B cell (primary cell): ENCODE data around the gene RPTOR. TPM values are rescaled to one million over a fixed set of nuclear protein-coding genes. Genes with fewer than 3 reads are reported as not detected.

Experiments
- ATAC-seq: fragments of 200-7000 bp; cut with Tn5 transposase; one replicate; pipeline ENCODE4 v1.10.0; 2021; ENCODE audit warnings: low read depth, mild to moderate bottlenecking, moderate number of reproducible peaks, moderate library complexity
- CTCF ChIA-PET: fragments of 350-600 bp; sonication (Branson Sonifier 250); formaldehyde crosslinking; loops from one replicate; lab custom pipeline; 2021; ENCODE audit warnings: antibody characterized with exemption, inconsistent platforms; lab: Charles Lee
- POLR2A ChIA-PET: fragments of 350-600 bp; sonication (Branson Sonifier 250); formaldehyde crosslinking; loops from one replicate; lab custom pipeline; 2021; ENCODE audit warnings: antibody characterized with exemption; lab: Charles Lee
- DNase-seq: peaks from one replicate; pipeline ENCODE4 v3.0.0; 2013
- H2AFZ ChIP-seq: 2 replicates; pipeline ENCODE4 v1.6.1; 2012; ENCODE audit warnings: mild to moderate bottlenecking, low read depth, low read length; ENCODE audit not compliant: insufficient read depth, poor library complexity, severe bottlenecking
- H3K27ac ChIP-seq, 2 donors: 1 replicate in 1 of 2; 2 replicates in 1 of 2; pipeline ENCODE4 v1.5.1; 2012 to 2013; ENCODE audit warnings: low read length in 2 of 2, mild to moderate bottlenecking in 2 of 2, moderate library complexity in 1 of 2
- H3K27me3 ChIP-seq, 4 experiments: fragments of 200-600 bp in 1 of 4; sonication (generic) in 1 of 4; replicated peaks in 1 of 4; 1 replicate in 2 of 4; 2 replicates in 2 of 4; pipeline versions ENCODE4 v1.6.1 to v1.7.0; 2013 to 2016; ENCODE audit warnings: low read length in 3 of 4, mild to moderate bottlenecking in 2 of 4, mixed read lengths in 1 of 4, moderate library complexity in 1 of 4; ENCODE audit not compliant: insufficient read depth in 4 of 4, control insufficient read depth in 3 of 4; ENCODE audit errors: control extremely low read depth in 1 of 4
- H3K36me3 ChIP-seq, 2 experiments: replicated peaks in 1 of 2; 1 replicate in 1 of 2; 2 replicates in 1 of 2; pipeline versions ENCODE4 v1.6.1 to v1.7.1; 2013; ENCODE audit warnings: low read length in 1 of 2; ENCODE audit not compliant: insufficient read depth in 2 of 2, control insufficient read depth in 1 of 2; ENCODE audit errors: control extremely low read depth in 1 of 2, extremely low read depth in 1 of 2
- H3K4me1 ChIP-seq, 2 donors: fragments of 200-600 bp in 1 of 2; sonication (generic) in 1 of 2; 1 replicate in 1 of 2; 2 replicates in 1 of 2; pipeline versions ENCODE4 v1.5.1 to v1.6.1; 2013 to 2017; ENCODE audit warnings: low read length in 2 of 2; ENCODE audit not compliant: control insufficient read depth in 2 of 2, insufficient read depth in 2 of 2
- H3K4me2 ChIP-seq: replicated peaks from 2 replicates; pipeline ENCODE3; 2012; ENCODE audit warnings: mild to moderate bottlenecking, low read depth, low read length; ENCODE audit not compliant: poor library complexity, severe bottlenecking
- H3K4me3 ChIP-seq, 5 experiments: fragments of 200-600 bp in 1 of 5; sonication (generic) in 1 of 5; 1 replicate in 3 of 5; 2 replicates in 2 of 5; pipeline versions ENCODE4 v1.5.1 to v1.7.0; 2011 to 2016; ENCODE audit warnings: low read length in 4 of 5, mild to moderate bottlenecking in 4 of 5, low read depth in 2 of 5, control low read depth in 1 of 5, moderate library complexity in 1 of 5; ENCODE audit not compliant: insufficient read depth in 1 of 5; ENCODE audit errors: control extremely low read depth in 1 of 5, extremely low read depth in 1 of 5
- H3K79me2 ChIP-seq: fragments of 200-600 bp; sonication (generic); one replicate; pipeline ENCODE4 v1.6.0; 2016; ENCODE audit warnings: low read length; ENCODE audit not compliant: control insufficient read depth, insufficient read depth
- H3K9ac ChIP-seq: fragments of 200-600 bp; sonication (generic); 2 replicates; pipeline ENCODE4 v1.6.1; 2017; ENCODE audit warnings: mild to moderate bottlenecking, low read length, moderate library complexity
- H3K9me3 ChIP-seq, 3 donors: one replicate each; pipeline versions ENCODE4 v1.6.1 to v1.7.1; 2013; ENCODE audit warnings: low read length in 2 of 3; ENCODE audit not compliant: control insufficient read depth in 2 of 3, insufficient read depth in 1 of 3; ENCODE audit errors: control extremely low read depth in 1 of 3
- H4K20me1 ChIP-seq: 2 replicates; pipeline ENCODE4 v1.6.0; 2012; ENCODE audit warnings: mild to moderate bottlenecking, low read length; ENCODE audit not compliant: insufficient read depth, control insufficient read depth, poor library complexity, severe bottlenecking
- H3K27ac Mint-ChIP-seq: one replicate; pipeline ENCODE4 v1.8.0; 2021; ENCODE audit warnings: mixed read lengths
- H3K27me3 Mint-ChIP-seq: one replicate; pipeline ENCODE4 v1.8.0; 2021; ENCODE audit warnings: mixed read lengths
- H3K4me1 Mint-ChIP-seq: one replicate; pipeline ENCODE4 v1.8.0; 2021; ENCODE audit warnings: mixed read lengths
- H3K4me3 Mint-ChIP-seq: one replicate; pipeline ENCODE4 v1.8.0; 2021; ENCODE audit warnings: mixed read lengths
- H3K9me3 Mint-ChIP-seq: one replicate; pipeline ENCODE4 v1.8.0; 2022; ENCODE audit warnings: mixed read lengths; ENCODE audit not compliant: insufficient read depth
- CTCF ChIP-seq: fragments of 200-600 bp; IDR thresholded peaks from one replicate; pipeline ENCODE4 v1.8.0; 2022; ENCODE audit warnings: antibody characterized with exemption, mild to moderate bottlenecking
- EZH2 ChIP-seq: IDR thresholded peaks from 2 replicates; pipeline ENCODE4 v1.6.1; 2012; ENCODE audit warnings: borderline replicate concordance, low read depth, mild to moderate bottlenecking, moderate library complexity, low read length; ENCODE audit not compliant: insufficient read depth, poor library complexity, severe bottlenecking
- WGBS: methylation state at CpG from one replicate; pipeline ENCODE4 v1.1.5; 2013; ENCODE audit warnings: missing lambda C conversion rate; ENCODE audit not compliant: insufficient coverage; 5-methylcytosine and 5-hydroxymethylcytosine counted together
- intact Hi-C: fragments of 100-400 bp; cut with micrococcal nuclease; formaldehyde crosslinking; loops from one replicate; pipeline ENCODE4 v1.10.0; 2022
- polyA plus RNA-seq: library from polyadenylated mRNA; depleted of rRNA; stranded (reverse); fragments of >200 nt; gene quantifications from 2 replicates; pipeline ENCODE4 v1.2.3, GENCODE V29; 2012
- total RNA-seq, 2 donors: library from RNA; stranded (reverse); fragments of 120-200 nt in 1 of 2; gene quantifications; 1 replicate in 1 of 2; 2 replicates in 1 of 2; pipeline versions ENCODE4 v1.2.3 to v1.2.4, GENCODE V29; 2013 to 2022

RPTOR gene
- total and polyA plus RNA-seq, 2 donors (not counting 1 experiment from before 2014, with no cell fraction given) = 13.4 to 58.8 TPM

- Histone ChIP-seq H3K4me1 (peaks cover 31 to 33% of the 10 kb centered on the region in 2 donors), H3K79me2 (peaks cover 27% of the 10 kb centered on the region), H2AFZ (no peak overlapping the region), H3K9me3 (peaks cover 0 to 16% (median 6%) of the 10 kb centered on the region in 3 donors), H3K4me3 (no peak overlapping the region), H3K27ac (no peak overlapping the region), H3K36me3 (peaks cover 0 to 21% of the 10 kb centered on the region in 2 experiments), H3K9ac (no peak overlapping the region), H4K20me1 (no peaks in the 10 kb centered on the region), H3K27me3 (no peaks in the 10 kb centered on the region), H3K4me2 (no peak overlapping the region)
- Mint-ChIP-seq H3K4me3 (no peak overlapping the region), H3K27me3 (no peaks in the 10 kb centered on the region), H3K9me3 (no peaks in the 10 kb centered on the region), H3K4me1 (peaks cover 20% of the 10 kb centered on the region), H3K27ac (no peak overlapping the region)
- ChIA-PET POLR2A (no interaction called here), CTCF (interaction anchor here (1.5 kb wide), 1 partner anchor 19 kb away, joined by 3 read pairs; no protein-coding TSS in a partner anchor)
- intact Hi-C loops = no loop called here
- 93% methylated on average over 31 of the region's 33 CpGs for WGBS
- no peak for DNase-seq
- TF ChIP-seq CTCF = no peak
- no peak for TF ChIP-seq EZH2
- ATAC-seq = no peak
Measured at GRCh38 chr17:80917716-80918560, 373.3 kb downstream of the RPTOR start.

GRCh38 chr17:80918731-80919130 lies 374.1 kb downstream of the RPTOR start:
- WGBS = 97% methylated on average over 14 of the region's 15 CpGs
- no peak for TF ChIP-seq EZH2
- TF ChIP-seq CTCF = no peak
- H3K9ac ChIP-seq = no peak overlapping the region
- Mint-ChIP-seq H3K4me1 (peaks cover 14% of the 10 kb centered on the region), H3K27ac (no peak overlapping the region), H3K9me3 (no peaks in the 10 kb centered on the region), H3K27me3 (no peaks in the 10 kb centered on the region), H3K4me3 (no peak overlapping the region)
- H3K9me3 ChIP-seq = peaks cover 0 to 16% (median 6%) of the 10 kb centered on the region in 3 donors
- ChIA-PET POLR2A (no interaction called here), CTCF (no interaction called here)
- no peaks in the 10 kb centered on the region for H4K20me1 ChIP-seq
- no peak overlapping the region for H3K27ac ChIP-seq
- no peak overlapping the region for H2AFZ ChIP-seq
- intact Hi-C loops = no loop called here
- no peak overlapping the region for H3K4me2 ChIP-seq
- peaks cover 31% of the 10 kb centered on the region for H3K79me2 ChIP-seq
- H3K4me1 ChIP-seq = peaks cover 24 to 27% of the 10 kb centered on the region in 2 donors
- DNase-seq = no peak
- no peaks in the 10 kb centered on the region for H3K27me3 ChIP-seq
- no peak overlapping the region for H3K4me3 ChIP-seq
- peaks cover 0 to 22% of the 10 kb centered on the region in 2 experiments for H3K36me3 ChIP-seq
- ATAC-seq = no peak
